ENCODE measurements around the gene PTCH2. TPM values are rescaled to one million over a fixed set of nuclear protein-coding genes. Genes with fewer than 3 reads are reported as not detected.

PTCH2 gene
- total RNA-seq, 1 experiment from 2014 or later = 1.1 TPM

GRCh38 chr1:44810101-44810761, 32.8 kb downstream of the PTCH2 start:
- H3K4me1 Mint-ChIP-seq = peaks cover 38% of the 10 kb centered on the region
- peaks cover 7% of the 10 kb centered on the region for H3K27me3 Mint-ChIP-seq (ENCODE audit: low read depth)
- H3K4me3 Mint-ChIP-seq = no peak overlapping the region
- ChIA-PET CTCF (interaction anchor here (0.7 to 2.8 kb wide), 7 partner anchors 10 to 191 kb away, joined by 3 to 44 read pairs (median 5); partner anchors contain the start of genes PLK3 and RNU5D-1), POLR2A (interaction anchor here (0.7 to 2.6 kb wide), 5 partner anchors 10 to 189 kb away, joined by 3 to 24 read pairs (median 10); partner anchors contain the start of genes PLK3, PTCH2 and RPS8)
- no peak overlapping the region for H3K27ac Mint-ChIP-seq
- TF ChIP-seq TP53 (CRISPR knock-in tag; IDR thresholded peaks at IDR 0.05) (no peak), GTF2I (CRISPR knock-in tag; conservative IDR thresholded peaks at IDR 0.05) (no peak), KAT7 (CRISPR knock-in tag; IDR thresholded peaks at IDR 0.05; ENCODE audit: borderline replicate concordance) (no peak), ARID4B (CRISPR knock-in tag; IDR thresholded peaks at IDR 0.05; ENCODE audit: borderline replicate concordance) (no peak), FOXP1 (CRISPR knock-in tag; IDR thresholded peaks at IDR 0.05; ENCODE audit: borderline replicate concordance) (no peak), FOXJ3 (CRISPR knock-in tag; IDR thresholded peaks at IDR 0.05; ENCODE audit: borderline replicate concordance) (no peak), OVOL2 (CRISPR knock-in tag; IDR thresholded peaks at IDR 0.05; ENCODE audit: borderline replicate concordance) (no peak), TEAD4 (CRISPR knock-in tag; IDR thresholded peaks at IDR 0.05) (no peak), ZNF232 (CRISPR knock-in tag; IDR thresholded peaks at IDR 0.05) (no peak), RELA (CRISPR knock-in tag; IDR thresholded peaks at IDR 0.05; ENCODE audit: borderline replicate concordance) (no peak), NFE2L1 (CRISPR knock-in tag; IDR thresholded peaks at IDR 0.05) (no peak)
- H3K9me3 Mint-ChIP-seq = no peaks in the 10 kb centered on the region
- DNase-seq (ENCODE audit: low spot score) (no peak), ATAC-seq (no peak)
- peaks cover 6% of the 10 kb centered on the region for H3K36me3 Mint-ChIP-seq

- POLR2A ChIA-PET = interaction anchor here (0.5 to 2.6 kb wide), 9 partner anchors 9 to 205 kb away, joined by 3 to 24 read pairs (median 5); partner anchors contain the start of genes EIF2B3, PLK3, PTCH2 and RNU5D-1
- peaks cover 32% of the 10 kb centered on the region for H3K4me1 Mint-ChIP-seq
- ATAC-seq = no peak
- peak overlapping the region; percentile 45 for H3K4me3 Mint-ChIP-seq
- DNase-seq (ENCODE audit: low spot score) = no peak
- H3K9me3 Mint-ChIP-seq = no peaks in the 10 kb centered on the region
- peaks cover 7% of the 10 kb centered on the region for H3K27me3 Mint-ChIP-seq (ENCODE audit: low read depth)
- peak overlapping the region; percentile 78 for H3K27ac Mint-ChIP-seq
- CTCF ChIA-PET = interaction anchor here (0.8 to 2.9 kb wide), 16 partner anchors 8 to 494 kb away, joined by 3 to 44 read pairs (median 6); partner anchors contain the start of genes BEST4, PLK3, PTCH2 and RNU5D-1
- H3K36me3 Mint-ChIP-seq = peaks cover 8% of the 10 kb centered on the region
- TF ChIP-seq KAT7 (CRISPR knock-in tag; IDR thresholded peaks at IDR 0.05; ENCODE audit: borderline replicate concordance) (no peak), NR3C1 (CRISPR knock-in tag; conservative IDR thresholded peaks at IDR 0.05; ENCODE audit: low read depth) (no peak), TP53 (CRISPR knock-in tag; IDR thresholded peaks at IDR 0.05) (no peak), NR1H2 (CRISPR knock-in tag; IDR thresholded peaks at IDR 0.05) (no peak), EMX1 (CRISPR knock-in tag; IDR thresholded peaks at IDR 0.05) (no peak), FOXJ3 (CRISPR knock-in tag; IDR thresholded peaks at IDR 0.05; ENCODE audit: borderline replicate concordance) (no peak), OVOL2 (CRISPR knock-in tag; IDR thresholded peaks at IDR 0.05; ENCODE audit: borderline replicate concordance) (no peak), MLX (CRISPR knock-in tag; IDR thresholded peaks at IDR 0.05) (no peak)
Measured at GRCh38 chr1:44808938-44809917, 33.8 kb downstream of the PTCH2 start.

All from WTC11 (cell line).